DOHH2 (cell line): ENCODE measurements around the gene CYB5R3.

ENCODE experiments used
- H3F3A ChIP-seq: fragments of 200-600 bp; sonication (generic), shearing (Covaris generic); 2 replicates; pipeline ENCODE4 v1.6.0; 2016; ENCODE audit warnings: antibody characterized with exemption, mild to moderate bottlenecking; ENCODE audit not compliant: control insufficient read depth, insufficient read depth
- H3K27ac ChIP-seq: fragments of 200-600 bp; sonication (generic); 2 replicates; pipeline ENCODE4 v1.5.1; 2014; ENCODE audit warnings: low read depth, mild to moderate bottlenecking, low read length, moderate library complexity
- H3K27me3 ChIP-seq: fragments of 200-600 bp; sonication (generic); 2 replicates; pipeline ENCODE4 v1.6.1; 2014; ENCODE audit warnings: mild to moderate bottlenecking, low read length, mixed read lengths; ENCODE audit not compliant: control insufficient read depth
- H3K36me3 ChIP-seq: fragments of 200-600 bp; sonication (generic); 2 replicates; pipeline ENCODE4 v1.6.1; 2014; ENCODE audit warnings: mild to moderate bottlenecking, low read length, moderate library complexity, mixed read lengths; ENCODE audit not compliant: control insufficient read depth
- H3K4me1 ChIP-seq: fragments of 200-600 bp; sonication (generic); 2 replicates; pipeline ENCODE4 v1.6.1; 2014; ENCODE audit warnings: mild to moderate bottlenecking, low read length, mixed read lengths; ENCODE audit not compliant: control insufficient read depth
- H3K4me2 ChIP-seq: fragments of 200-600 bp; sonication (generic); 2 replicates; pipeline ENCODE4 v1.6.0; 2014; ENCODE audit warnings: mild to moderate bottlenecking, low read length, moderate library complexity
- H3K4me3 ChIP-seq: fragments of 200-600 bp; sonication (generic); 2 replicates; pipeline ENCODE4 v1.5.1; 2014; ENCODE audit warnings: mild to moderate bottlenecking, low read length, mixed read lengths
- H3K79me2 ChIP-seq: fragments of 200-600 bp; sonication (generic); 2 replicates; pipeline ENCODE4 v1.6.1; 2014; ENCODE audit warnings: mild to moderate bottlenecking, low read length, mixed read lengths; ENCODE audit not compliant: control insufficient read depth
- H3K9me2 ChIP-seq: fragments of 200-600 bp; sonication (generic); replicated peaks from 2 replicates; pipeline ENCODE4 v1.6.1; 2014; ENCODE audit warnings: mild to moderate bottlenecking, low read length, mixed read lengths; ENCODE audit not compliant: control insufficient read depth
- H3K9me3 ChIP-seq: fragments of 200-600 bp; sonication (generic); 2 replicates; pipeline ENCODE4 v1.6.1; 2014; ENCODE audit warnings: antibody characterized with exemption, low read length, mixed read lengths; ENCODE audit not compliant: control insufficient read depth, insufficient read depth
- H4K20me1 ChIP-seq: fragments of 200-600 bp; sonication (generic); 2 replicates; pipeline ENCODE4 v1.6.0; 2014; ENCODE audit warnings: low read depth, mild to moderate bottlenecking, antibody characterized with exemption, low read length, moderate library complexity; ENCODE audit not compliant: control insufficient read depth, insufficient read depth
- EZH2phosphoT487 ChIP-seq: fragments of 200-600 bp; sonication (generic); IDR thresholded peaks from 2 replicates; pipeline ENCODE4 v1.6.1; 2017; ENCODE audit warnings: borderline replicate concordance, mild to moderate bottlenecking, antibody characterized with exemption, low read length, moderate library complexity, mixed read lengths
- TF ChIP-seq, protein P1 (sequence below): fragments of 200-600 bp; sonication (generic); IDR thresholded peaks from one replicate; pipeline ENCODE4 v1.5.1; 2014; ENCODE audit warnings: antibody characterized with exemption, mild to moderate bottlenecking, low read depth, low read length; ENCODE audit not compliant: poor library complexity, severe bottlenecking

The CYB5R3 gene

DNA sequence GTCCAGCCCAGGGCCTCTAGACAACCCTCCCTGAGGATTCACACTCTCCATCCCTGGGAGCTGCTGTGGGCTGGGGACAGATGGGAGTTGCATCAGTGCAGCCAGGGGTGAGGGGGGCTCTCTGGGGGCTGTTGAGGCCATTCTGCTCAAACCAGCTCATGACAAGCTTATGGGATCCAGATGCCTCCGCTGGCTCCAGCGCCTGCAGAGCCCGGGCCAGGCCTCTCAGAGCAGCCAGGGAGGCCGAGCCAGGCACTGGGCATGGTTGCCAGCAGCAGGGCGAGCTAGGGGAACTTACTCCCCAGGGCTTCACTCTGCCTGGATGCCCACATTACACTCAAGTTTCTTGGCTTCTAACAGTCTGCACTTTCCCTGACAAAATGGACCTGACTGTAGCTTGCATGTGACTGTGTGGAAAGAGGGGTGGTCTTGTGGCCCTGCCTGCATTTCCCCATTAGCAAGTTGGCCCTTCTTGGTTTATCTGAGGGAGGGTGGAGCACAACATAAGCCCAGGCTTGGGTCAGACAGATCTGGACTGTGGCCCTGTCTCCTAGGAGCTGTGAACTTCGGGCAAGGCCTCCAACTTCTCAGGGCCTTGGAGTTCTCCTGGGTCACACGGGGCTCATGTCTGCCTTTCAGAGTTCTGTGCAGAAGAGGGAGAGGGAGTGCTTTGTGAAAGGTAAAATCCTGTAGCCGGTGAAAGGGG is 34.5 kb upstream of the CYB5R3 start:
- H3K36me3 ChIP-seq, result no peaks in the 10 kb centered on the region
- no peaks in the 10 kb centered on the region for H3F3A ChIP-seq
- H3K79me2 ChIP-seq, result no peaks in the 10 kb centered on the region
- no peak overlapping the region for H3K4me2 ChIP-seq
- H3K27ac ChIP-seq, result no peak overlapping the region
- H4K20me1 ChIP-seq, result no peaks in the 10 kb centered on the region
- peaks cover 9% of the 10 kb centered on the region; the same call in 1 of the 2 replicates for H3K9me3 ChIP-seq
- H3K27me3 ChIP-seq, result peaks cover 5% of the 10 kb centered on the region; the same call in 1 of the 2 replicates
- H3K4me1 ChIP-seq, result peaks cover 15% of the 10 kb centered on the region
- TF ChIP-seq, protein P1, sequence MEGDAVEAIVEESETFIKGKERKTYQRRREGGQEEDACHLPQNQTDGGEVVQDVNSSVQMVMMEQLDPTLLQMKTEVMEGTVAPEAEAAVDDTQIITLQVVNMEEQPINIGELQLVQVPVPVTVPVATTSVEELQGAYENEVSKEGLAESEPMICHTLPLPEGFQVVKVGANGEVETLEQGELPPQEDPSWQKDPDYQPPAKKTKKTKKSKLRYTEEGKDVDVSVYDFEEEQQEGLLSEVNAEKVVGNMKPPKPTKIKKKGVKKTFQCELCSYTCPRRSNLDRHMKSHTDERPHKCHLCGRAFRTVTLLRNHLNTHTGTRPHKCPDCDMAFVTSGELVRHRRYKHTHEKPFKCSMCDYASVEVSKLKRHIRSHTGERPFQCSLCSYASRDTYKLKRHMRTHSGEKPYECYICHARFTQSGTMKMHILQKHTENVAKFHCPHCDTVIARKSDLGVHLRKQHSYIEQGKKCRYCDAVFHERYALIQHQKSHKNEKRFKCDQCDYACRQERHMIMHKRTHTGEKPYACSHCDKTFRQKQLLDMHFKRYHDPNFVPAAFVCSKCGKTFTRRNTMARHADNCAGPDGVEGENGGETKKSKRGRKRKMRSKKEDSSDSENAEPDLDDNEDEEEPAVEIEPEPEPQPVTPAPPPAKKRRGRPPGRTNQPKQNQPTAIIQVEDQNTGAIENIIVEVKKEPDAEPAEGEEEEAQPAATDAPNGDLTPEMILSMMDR, result no peak
- no peak for TF ChIP-seq EZH2phosphoT487
- no peaks in the 10 kb centered on the region for H3K9me2 ChIP-seq
- no peak overlapping the region for H3K4me3 ChIP-seq

GRCh38 chr22:42682113-42682851 is 33.1 kb upstream of the CYB5R3 start:
- Histone ChIP-seq H3F3A (no peaks in the 10 kb centered on the region), H3K9me2 (no peaks in the 10 kb centered on the region), H3K27me3 (peaks cover 5% of the 10 kb centered on the region; the same call in 1 of the 2 replicates), H3K79me2 (no peaks in the 10 kb centered on the region), H3K9me3 (peaks cover 17% of the 10 kb centered on the region; the same call in 1 of the 2 replicates), H3K4me2 (no peak overlapping the region), H3K27ac (no peak overlapping the region), H4K20me1 (no peaks in the 10 kb centered on the region), H3K4me3 (no peak overlapping the region), H3K4me1 (peaks cover 15% of the 10 kb centered on the region), H3K36me3 (no peaks in the 10 kb centered on the region)
- no peak for TF ChIP-seq EZH2phosphoT487
- TF ChIP-seq, protein P1, result no peak

DNA sequence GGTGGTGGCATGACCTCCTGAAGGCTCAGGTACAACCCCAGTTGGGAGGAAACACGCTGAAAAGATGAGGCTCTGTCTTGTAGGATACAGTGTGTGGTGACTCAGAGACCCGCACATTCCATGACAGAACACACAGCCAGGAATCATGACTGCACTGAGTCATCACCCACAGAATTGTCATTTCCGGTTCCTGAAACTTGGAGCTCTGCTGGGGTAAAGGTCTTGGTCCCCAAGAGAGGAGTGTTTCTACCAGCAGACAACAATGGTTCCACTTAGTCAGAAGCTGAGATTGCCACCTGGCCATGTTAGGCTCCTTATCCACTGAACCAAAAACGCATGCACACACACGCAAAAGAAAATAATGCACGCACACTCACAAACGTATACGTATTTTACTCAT is 31.5 kb upstream of the CYB5R3 start:
- H3K79me2 ChIP-seq, result no peaks in the 10 kb centered on the region
- H3K27me3 ChIP-seq, result peaks cover 5% of the 10 kb centered on the region; the same call in 1 of the 2 replicates
- H3K36me3 ChIP-seq, result no peaks in the 10 kb centered on the region
- no peaks in the 10 kb centered on the region for H4K20me1 ChIP-seq
- no peaks in the 10 kb centered on the region for H3K9me2 ChIP-seq
- peaks cover 6% of the 10 kb centered on the region for H3K4me1 ChIP-seq
- H3K4me3 ChIP-seq, result no peak overlapping the region
- TF ChIP-seq, protein P1, result no peak
- TF ChIP-seq EZH2phosphoT487, result no peak
- H3K9me3 ChIP-seq, result peaks cover 17% of the 10 kb centered on the region; the same call in 1 of the 2 replicates
- 0 out of 2 replicates have a peak, but pooled peaks cover 4% of the 10 kb centered on the region for H3F3A ChIP-seq
- H3K27ac ChIP-seq, result no peak overlapping the region
- H3K4me2 ChIP-seq, result no peak overlapping the region
